Stimulated activated CD8-positive, alpha-beta memory T cell treated with anti-CD3 and anti-CD28 coated beads, Interleukin-15, amount 100 ng/mL, for 1 hour (primary cell): ENCODE measurements around the gene ZBTB17.

Source experiments
- DNase-seq: peaks from one replicate; pipeline ENCODE4 v3.0.0-alpha.2; 2020; ENCODE audit warnings: low read depth

Gene ZBTB17

DNA sequence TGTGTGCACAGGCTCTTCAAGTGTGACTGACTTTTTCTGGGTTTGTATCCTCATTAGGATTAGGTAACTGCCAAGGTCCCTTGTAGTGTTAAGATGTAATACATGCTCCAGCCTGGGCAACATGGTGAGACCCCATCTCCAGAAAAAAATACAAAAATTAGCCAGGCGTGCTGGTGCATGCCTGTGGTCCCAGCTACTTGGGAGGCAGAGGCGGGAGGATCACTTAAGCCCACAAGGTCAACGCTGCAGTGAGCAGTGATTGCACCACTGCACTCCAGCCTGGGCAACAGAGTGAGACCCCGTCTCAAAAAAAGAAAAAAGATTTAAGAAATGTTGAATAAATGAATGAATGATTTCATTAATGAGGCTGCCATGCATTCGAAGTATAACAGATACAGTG is 15.1 kb downstream of the ZBTB17 start:
- no peak for DNase-seq

DNA sequence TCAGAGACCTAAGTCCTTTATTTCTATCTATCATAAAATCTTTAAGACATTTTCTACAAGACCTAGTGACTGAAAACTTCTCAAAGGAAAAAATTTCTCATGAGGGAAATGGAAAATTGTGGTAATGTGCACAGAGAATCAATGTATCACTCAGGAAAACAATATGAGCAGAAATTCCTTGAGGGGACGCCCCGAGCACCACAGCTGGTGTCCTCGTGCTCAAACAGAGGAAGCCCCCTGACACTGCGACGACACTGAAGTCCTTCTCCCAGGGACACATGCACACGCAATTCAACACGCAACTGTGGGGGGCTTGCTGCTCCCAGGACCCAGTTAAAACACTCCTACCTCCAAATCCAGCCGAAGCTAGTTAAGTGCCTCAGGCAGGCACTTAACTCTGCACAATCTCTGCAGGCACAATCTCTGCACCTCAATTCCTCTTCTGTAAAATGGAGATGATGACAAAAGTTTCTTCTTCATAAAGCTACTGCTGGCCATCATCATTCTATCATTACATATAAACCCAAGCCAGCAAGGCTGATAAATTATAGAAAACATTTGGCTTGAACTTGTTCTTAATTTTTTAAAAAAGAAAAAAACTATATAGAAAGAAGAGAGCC is 16.0 kb downstream of the ZBTB17 start:
- no peak for DNase-seq

DNA sequence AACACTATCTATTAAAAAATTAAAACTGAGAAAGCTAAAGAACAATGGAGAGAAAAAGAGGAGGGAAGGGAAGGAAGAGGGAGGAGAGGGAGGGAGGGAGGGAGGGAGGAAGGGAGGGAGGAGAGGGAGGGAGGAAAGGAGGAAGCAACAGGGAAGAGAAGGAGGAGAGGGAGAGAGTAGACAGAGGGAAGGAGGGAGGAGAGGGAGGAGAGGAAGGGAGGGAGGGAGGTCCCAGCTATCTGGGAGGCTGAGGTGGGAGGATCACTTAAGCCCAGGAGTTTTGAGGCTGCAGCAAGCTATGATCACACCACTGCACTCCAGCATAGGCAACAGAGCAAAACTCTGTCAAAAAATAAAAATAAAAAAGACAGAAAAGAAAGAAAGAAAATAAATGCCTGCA is 16.5 kb downstream of the ZBTB17 start:
- no peak for DNase-seq

DNA sequence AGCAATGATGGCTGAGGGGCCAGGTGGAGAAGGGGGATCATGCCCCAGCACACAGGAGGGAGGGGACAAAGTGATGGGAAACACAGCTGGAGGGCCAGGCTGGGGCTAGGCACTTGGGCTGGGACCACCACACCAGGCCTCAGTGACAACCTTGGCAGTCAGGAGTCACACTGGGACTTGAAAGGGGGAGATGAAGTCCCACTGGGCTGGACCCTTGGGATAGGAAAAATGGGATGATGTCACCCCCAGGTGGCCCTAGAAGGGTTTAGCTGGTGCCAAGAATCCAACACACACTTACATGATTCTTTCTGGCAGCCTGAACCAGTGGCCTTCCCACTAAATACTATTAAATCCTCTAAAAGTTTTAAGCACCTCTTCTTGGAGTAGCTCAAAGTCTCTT is 17.1 kb downstream of the ZBTB17 start:
- no peak for DNase-seq

DNA sequence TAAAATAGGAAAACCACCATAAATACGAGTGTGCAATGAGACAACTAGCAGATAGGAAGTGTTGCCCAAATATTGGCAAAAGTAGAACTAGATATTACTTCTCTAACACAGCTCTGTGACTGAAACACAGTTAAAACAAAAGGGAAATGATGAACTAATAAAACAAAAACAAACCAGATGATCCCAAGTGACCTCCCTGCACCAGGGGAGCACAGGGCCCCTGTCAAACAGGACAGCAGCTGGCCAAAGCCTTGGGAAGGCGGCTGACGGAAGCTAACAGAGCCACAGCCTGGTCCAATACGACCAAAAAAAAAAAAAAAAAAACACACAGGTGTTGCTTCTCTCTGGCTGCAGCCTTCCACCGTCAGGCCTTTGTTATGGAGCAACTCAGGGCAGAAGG is 17.8 kb downstream of the ZBTB17 start:
- DNase-seq, result no peak

DNA sequence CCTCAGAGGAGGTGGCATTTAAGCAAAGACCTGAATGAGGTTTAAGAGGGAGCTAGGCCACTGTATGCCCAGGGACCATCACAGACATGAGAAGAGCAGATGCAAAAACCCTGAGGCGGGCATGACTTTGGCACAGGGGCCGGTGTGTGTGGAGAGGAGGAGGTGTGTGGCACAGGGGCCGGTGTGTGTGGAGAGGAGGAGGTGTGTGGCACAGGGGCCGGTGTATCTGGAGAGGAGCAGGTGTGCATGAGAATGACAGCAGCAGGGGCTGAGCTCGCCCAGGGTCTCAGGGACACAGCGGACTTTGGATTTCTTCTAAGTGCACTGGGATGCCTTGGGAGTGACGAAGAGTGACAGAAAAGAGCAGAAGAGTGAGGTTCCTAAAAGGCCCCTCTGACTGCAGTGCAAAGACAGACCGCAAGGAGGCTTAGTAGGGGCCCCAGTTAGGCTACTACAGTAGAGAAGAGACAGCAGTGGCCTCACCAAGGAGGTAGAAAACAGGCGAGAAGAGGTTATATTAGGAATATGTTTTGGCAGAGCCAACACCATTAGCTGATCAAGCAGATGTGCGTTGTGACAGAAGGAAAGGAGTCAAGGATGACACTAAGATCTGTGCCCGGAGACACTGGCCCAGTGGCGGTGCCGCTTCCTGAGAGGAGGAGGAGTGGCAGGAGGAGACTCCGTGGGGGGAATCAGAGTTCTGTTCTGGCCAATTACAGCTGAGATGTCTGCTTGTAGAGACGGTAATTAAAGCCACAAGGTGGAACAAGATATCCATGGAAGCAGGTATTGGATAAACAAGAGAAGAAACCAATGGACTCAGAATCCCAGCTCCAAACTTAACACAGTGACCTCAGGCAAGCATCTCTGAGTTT is 18.4 kb downstream of the ZBTB17 start:
- no peak for DNase-seq

DNA sequence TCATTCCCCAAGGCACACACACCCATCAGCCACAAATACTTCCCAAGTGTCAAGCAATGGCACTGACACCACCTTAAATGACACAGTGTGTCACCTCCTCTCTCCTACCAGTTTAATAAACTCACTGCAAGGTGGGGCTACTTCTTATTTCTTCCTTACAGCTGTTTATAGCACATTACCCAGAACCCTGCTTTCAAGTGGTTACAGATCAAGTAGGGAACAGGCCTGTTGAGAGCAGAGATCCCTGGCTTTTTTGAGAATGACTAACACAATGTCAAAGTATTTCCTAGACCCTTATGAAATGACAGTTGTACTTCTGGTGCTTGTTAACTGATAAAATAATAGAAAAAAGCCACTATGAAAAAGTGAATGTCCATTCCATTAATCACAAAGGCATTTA is 19.8 kb downstream of the ZBTB17 start:
- no peak for DNase-seq

DNA sequence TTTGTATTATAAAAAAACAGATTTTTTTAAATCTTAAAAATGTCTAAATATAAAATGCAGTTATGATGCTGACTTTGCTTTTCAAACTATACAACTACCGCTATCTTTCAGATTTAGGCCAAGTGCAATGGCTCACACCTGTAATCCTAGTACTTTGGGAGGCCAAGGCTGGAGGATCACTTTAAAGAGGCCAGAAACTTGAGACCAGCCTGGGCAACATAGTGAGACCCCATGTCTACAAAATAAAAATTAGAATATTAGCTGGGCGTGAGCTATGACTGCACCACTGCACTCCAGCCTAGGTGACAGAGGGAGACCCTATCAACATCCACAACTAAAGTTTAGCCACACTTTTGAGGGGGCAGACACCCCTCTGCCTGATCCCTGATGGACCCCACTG is 20.3 kb downstream of the ZBTB17 start:
- no peak for DNase-seq

DNA sequence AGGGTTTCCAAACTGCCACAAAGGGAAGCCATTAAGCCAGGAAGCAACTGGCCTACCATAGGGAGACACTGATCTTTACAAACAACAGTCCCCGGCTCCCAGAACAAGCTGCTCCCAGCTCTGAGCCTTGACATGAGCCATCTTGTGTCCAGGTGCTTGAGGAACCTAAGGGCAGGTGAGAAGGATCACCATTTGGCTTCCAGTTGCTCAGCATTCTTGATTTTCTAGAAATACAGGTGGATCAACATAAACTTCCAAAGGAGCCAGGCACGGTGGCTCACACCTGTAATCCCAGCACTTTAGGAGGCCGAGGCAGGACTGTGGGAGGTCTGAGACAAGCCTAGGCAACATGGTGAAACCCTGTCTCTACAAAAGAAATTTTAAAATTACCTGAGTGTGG is 21.6 kb downstream of the ZBTB17 start:
- DNase-seq, result no peak

DNA sequence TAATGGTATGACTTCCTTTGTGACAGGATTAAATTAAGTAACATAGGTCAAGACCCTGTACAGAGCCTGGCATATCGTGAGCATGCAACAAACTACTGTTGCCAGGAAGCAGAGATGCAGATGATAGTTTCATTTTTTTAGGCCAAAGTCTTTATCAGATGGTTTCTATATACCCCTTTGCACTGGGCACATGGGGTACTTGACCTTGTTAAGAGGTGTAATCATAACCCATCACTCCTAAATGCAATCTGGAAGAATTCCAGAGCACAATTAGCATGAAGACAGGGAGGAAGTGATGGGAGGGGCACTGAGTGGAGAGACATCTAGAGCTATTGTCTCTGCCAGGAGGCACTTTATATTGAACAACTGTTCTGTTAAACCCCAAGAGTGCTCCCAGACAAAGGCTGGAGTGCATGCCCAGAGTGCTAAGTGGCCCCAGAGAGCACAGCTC is 22.1 kb downstream of the ZBTB17 start:
- DNase-seq, result no peak

DNA sequence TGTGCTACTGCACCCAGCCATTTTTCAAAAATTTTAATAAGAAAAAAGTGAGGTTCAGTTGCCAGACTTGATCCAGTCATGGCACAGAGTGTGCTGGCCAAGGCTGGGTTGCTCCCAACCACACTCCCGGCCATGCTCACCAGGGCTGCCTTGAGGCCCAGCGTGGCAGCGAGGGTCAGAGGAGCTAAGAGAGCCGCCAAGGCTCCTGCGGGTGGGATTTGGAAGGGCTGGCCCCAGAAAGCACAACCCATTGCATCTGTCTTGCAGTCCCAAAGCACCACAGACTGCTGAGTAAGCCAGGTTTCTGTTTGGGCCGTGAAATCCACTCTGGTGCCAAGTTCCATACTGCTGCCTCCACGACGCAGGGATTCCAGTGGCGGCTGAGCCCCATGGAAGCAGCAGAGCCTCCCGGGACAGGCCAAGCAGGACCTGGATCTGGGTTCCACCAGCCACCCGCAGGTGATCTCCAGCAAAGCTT is 22.6 kb downstream of the ZBTB17 start:
- DNase-seq, result no peak

DNA sequence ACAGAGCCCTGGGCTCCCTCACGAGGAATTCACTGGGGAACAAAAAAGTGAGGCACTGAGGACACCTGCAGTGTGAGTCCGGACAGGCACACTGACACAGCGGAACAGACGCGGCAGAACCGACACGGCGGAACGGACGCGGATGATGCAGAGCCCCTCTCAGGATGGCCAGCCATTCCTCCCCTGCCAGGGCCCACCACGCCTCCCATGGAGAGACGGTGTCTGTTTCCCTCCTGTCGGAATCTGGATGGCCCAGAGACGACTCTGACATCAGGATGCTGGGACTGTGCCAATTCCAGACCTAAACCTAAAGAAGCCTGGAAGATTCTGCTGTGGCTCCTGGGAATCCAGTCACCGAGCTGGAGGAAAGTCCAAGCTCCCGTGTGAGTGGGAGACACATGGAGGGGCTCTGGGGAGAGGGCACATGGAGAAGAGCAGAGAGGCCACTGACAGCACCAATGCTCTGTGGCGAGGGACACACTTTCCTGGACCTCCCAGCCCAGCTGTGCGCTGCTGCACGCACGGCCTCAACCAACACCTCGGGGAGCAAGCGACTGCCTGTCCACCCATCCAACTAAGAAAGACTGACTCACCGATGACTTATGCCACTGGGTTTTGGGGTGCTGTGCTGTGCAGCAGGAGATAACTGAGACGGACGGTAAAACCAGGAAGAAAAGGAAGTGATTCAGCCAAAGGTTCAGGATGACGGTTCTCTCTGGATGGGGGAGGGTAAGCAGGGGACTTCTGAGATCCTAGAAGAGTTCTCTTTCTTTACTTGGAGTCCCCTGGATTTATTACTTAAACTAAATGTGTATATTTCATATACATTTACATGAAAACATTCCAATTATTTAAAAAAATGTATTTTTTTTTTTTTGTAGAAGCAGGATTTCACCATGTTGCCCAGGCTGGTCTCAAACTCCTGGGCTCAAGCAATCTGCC is 23.3 kb downstream of the ZBTB17 start:
- DNase-seq, result no peak

DNA sequence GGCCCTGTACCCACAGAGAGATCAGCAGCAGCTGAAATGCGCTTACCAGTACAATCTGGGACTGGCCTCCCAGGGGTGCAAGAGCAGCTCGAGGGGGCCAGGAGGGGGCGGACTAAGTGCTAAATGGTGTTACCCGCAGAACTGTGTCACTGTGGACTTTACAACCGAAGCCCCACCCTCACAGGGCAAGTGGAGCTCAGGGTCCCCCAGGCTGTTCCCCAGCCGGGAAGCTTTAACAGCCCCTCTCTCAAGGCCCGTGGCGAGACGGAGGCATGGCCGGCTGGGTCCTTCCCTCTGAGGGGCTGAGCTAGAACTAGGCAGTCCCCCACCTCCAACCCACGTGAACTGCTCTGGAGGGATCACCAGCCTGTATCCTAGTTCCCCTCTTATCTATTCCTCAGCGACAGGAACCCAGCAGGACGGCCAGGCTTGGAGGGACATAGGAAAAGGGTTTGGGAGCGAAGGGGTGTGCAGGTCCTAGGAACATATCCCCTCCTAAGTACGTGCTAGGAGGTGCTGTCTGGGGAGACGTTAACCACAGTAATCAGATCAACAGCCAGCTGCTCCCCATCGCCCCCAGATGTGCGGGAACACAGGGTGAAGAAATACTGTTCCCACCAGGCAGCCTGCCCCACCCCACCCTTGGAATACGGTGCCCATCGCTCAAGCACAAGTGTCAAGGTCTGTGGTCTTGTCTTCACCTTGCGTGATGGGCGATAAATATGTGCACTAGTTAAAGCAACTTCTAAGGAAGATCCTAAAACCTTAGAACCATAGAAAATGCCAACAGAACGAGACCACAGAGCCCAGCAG is 24.4 kb downstream of the ZBTB17 start:
- DNase-seq, result no peak

DNA sequence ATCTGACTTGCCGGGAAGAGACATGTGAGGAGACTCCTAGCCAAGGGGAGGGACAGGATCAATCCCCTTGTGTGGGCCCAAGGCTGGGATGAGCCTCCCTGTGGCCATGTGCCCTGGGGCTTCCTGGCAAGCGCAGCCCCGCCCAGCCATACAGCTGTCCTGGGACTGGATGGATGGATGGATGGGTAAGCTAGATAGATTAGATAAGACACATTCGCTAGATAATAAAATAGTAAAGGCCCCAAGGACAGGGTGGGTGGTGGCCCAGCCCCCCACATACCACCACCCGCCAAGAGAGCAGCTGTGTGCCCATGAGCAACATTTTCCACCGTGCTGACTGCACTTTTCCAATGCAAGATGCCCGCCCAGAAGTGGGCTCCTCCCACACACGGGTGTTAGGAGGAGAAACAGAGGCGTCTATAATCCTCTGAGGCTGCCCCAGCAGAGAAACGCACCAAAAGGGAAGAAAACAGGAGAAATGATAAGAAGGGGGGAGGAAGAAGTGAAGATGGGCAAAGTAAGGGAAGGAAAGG is 25.1 kb downstream of the ZBTB17 start:
- DNase-seq, result peak; percentile 61

DNA sequence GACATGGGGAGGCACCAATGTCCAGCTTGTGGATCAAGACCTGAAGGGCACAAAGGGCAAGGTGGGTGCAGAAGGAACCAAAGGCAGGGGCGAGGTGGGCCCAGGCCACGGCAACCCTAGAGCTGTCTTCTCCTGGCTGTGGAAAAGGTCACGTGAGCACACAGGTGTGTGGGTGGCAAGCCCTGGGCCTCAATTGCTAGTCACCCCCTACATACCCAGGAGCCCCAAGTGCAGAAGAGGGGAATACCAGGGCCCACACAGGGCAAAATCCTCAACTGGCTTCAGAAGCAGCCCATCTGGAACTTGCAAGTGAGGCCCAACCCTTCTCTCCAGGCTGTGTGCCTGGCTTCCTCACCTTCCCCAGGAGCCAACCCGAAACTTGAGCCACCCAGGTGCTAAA is 25.6 kb downstream of the ZBTB17 start:
- no peak for DNase-seq

DNA sequence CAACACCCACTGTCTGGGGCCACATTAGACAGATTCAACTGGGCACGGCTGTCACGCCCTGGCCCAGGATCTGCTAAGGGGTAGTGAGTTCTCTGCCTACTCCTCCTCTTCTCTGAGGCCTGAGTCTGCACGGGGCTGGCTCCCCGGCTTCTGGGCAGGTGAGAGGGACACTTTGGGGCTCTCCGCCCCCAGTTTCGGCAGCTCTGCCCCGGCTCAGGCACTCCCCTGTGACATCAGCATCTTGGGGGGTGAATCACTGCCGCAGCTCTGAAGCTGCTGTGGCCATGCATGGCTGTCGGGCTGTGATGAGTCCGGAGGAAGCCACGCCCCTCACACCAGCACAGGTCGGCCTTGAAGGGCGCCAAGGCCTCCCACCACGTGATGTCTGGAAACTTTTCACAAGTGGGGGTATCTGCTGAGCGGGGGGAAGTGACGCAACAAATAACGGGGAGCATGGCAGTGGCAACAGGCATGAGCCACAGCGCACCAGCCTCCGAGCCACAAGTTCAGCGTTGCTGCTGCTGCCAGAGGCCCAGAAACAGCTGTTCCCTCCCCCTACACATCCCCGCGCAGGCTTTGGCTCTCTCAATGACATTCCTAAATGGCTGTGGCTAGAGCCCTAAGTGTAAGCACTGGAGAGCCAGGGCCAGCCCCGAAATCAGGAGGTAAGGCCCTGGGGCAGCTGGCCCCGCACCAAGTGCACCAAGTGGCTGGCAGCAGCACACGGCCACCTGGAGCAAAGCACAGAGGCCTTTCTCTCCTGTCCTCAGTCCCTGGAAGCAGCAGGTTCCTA is 26.3 kb downstream of the ZBTB17 start:
- peak; percentile 73 for DNase-seq

DNA sequence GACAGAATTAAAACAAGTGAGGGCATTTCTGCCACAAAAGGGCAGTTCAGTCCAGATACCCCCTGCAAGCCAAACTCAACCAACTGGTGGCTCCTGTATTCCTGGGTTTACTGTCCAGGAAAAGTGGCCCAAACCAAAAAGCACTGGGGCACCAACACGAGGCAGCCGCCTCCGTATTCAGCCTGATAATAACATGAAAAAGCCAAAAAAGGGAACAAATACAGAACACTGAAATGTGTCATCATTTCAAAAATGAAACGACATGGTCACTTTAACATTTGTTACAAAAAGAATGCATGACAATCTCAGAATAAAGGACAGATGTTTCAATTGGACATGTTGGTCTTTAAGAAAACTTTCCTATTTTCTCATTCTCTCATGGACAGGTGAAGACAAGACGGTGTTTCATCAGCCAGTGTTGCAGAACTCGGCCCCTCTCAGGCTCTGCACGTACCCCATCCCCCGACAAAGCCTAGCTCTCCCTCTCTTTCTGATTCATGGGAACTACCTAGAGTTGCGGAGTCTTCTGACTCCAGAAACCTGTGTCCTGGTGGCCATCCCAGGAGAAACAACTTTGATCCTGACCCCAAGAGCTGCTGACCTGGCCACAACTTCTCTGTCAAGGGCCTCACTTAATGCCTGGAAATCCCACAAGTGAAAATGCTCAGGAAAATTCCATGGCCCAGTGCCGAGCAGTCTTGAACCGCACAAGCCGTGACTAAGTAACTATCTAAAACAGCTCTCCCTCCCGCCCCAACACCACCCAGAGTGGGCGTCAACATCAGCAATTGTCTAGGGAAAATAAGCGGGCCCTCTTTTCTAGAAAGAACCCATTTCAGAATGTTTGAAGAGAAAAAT is 27.1 kb downstream of the ZBTB17 start:
- DNase-seq, result no peak

DNA sequence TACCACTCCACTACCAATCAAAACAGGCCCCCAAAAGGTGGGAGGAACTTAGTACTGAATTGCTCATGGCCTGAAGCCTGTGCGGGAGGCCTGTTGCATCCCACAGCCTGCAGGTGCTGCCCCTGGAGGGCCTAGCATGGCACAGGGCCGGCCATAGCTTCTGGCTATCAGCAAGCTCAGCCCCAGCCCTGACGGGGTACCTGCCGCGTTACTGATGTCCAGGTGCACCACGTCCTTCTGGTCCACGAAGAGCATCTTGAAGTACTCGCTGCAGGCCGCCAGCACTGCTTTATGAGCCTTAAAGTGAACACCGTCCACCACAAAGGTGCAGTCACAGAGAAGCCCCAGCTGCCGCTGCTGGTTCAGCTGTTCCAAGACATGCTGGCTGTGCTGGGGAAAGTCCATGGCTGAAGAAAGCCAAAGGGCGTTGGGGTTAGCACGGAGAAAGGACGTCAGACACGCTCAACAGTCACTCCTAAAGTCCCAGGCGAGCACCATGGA is 27.8 kb downstream of the ZBTB17 start:
- no peak for DNase-seq

DNA sequence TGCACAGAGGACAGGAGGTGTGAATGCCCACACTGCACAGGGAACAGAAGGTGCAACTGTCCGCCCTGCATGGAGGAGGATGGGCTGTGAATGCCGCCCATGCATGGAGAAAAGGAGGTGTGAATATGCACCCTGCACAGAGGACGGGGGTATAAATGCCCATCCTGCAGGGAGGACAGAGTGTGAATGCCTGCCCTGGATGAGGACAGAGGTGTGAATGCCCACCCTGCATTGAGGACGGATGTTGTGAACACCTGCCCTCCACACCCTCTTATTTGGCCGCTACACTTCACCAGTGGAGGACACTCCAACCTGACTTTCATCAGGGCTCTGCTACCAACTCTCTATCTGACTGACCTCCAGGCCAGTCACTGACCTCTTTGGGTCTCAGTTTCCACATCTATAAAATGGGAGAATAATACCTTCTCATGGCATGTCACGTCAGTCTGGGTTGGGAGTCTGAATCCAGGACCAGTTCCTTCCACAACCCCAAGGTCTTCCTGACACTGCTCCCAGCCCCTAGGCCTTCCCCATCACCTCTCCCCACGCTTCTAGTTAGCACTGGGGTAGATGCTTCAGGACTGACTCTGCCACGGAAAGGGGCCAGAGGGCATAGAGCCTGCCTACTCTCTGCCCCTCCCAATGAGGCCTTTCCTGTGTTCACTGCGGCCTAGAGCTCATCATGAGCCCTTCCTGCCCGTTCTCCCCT is 28.4 kb downstream of the ZBTB17 start:
- no peak for DNase-seq
